HG03135 (cell line): ENCODE results near the gene CDH23.

Source experiments
- ATAC-seq: cut with Tn5 transposase; IDR thresholded peaks from one replicate; pipeline ENCODE4 v1.9.1; 2021; ENCODE audit warnings: mild to moderate bottlenecking, moderate library complexity; ENCODE audit not compliant: unreplicated experiment

CDH23 gene

DNA sequence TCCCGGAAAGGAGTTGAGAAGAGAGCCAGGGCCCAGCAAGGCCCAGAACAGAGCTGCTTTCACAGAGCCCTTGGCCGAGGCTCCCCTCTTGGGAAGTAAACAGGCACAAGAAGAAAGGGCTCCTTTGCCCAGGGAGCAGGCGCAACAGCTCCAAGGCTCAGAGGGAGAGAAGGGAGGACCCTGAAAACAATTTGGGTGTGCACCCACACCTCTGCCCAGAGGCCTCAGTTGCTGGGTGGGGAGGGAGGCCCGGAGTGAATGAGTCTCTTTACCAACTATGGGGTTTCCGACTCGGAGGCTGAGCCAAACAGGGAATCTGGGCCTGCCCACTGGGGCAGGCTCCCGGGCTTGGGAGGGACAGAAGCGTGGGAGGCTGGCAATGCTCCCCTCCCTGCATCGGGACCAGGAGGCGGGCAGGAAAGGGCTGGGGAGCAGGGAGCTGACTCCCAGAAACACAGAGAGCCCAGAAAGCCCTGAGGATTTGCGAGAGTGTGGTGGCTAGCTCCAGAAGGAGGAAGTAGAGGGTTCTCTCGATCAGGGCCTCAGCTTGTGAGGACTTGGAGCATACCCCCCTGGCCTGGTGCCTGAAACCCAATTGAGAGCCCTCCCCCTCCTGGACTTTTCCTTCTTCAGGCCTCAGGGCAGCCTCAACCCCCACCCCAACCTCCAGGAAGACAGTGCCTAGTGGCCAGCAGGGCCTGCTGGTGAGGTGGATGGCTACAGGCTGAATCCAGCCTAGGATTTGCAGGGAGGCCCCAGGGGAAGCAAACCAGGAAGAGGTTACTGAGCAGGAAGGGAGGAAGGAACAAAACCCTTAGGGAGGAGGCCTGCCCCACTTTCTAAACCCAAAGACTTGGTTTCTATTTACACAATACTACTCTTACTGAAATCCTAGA is 316.7 kb downstream of the CDH23 start:
- ATAC-seq = no peak

DNA sequence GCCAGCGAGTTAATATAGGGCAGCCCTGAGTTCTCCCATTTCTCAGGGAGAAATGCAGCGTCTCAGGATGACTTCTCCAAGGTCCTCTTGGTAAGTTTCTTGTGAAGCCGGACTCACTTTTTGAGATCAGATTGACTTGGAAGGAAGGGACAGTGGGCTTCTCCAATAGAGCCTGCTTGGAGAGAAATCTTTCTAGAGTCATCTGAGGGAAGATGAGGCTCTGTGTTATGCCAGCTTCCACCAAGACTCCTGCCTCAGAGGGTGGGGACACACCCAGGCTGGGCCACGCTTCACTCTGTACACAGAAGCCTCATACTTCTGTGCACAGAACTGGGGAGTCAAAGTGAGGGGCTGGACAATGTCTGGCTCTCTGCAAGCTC is 317.3 kb downstream of the CDH23 start:
- ATAC-seq = no peak

DNA sequence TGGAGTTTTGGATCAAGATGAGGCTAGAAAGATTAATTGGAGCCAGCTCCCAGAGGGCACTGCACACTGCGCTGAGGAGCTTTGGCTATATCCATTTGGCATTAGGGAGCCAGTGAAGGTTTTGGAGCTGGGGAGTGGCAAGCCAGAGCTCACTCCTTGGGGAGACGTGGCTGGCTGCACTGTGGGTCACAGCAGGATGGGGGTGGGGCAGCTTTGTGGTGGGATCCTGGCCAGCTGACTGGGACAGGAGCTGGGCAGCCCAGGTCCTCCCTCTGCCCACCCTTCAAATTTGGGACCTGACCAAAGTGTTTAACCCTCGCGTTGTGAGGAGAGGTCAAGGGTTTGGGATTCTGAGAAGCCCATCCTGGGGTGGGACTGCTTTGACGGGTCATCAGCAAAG is 317.9 kb downstream of the CDH23 start:
- ATAC-seq = no peak

DNA sequence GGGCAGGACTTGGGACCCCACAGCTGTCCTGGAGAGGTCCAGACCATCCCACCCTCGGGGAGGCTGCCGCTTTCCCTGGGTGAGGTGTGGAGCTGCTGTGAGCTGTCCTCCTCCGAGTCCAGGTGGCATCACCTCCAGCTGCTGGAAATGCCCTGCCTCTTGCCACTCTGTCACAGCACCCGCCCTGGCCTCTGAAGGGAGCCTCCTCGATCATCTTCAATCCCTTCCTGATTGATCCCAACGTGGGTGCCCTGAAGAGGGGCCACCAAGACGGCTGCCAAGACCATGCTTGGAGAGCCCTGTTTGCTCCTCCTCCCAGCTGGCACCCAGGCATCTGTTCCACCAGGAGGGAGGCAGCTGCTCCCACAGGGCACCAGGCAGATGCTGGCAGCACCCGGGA is 318.3 kb downstream of the CDH23 start:
- no peak for ATAC-seq

DNA sequence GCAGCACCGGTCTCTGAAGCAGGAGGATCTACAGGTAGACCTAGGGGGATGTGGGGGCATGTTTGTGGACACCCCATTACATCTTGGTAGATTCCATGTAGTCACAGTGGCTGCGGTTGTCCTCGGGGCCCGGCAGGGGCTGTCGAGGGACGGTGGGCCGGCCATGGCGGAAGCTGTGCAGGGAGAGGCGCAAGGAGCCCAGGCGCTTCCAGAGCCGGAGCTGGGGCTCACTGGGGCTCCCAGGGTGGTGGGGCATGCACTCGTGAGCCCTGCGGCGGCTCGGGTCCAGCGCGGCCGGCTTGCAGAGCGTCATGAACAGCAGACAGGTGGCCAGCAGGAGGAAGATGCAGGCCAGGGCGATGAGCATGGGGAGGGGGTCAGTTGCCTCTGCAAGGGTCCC is 319.1 kb downstream of the CDH23 start:
- ATAC-seq = no peak

DNA sequence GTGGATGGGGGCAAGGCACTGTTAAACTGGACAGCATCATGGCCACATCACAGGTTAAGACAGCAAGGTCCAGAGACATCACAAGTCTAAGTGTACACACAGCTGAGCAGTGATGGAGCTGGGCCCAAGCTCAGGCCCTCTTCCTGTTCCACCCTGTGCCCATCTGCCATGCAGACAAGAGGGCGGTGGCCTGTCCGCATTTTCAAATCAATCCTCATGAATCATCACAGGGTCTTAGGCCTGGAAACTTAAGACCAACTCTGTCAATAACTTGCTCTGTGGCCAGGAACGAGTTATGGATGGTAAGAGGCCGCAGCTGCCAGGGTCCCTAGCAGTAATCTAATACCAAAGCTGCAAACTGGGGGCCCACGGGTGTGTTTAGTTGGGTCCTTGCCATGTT is 319.7 kb downstream of the CDH23 start:
- no peak for ATAC-seq

DNA sequence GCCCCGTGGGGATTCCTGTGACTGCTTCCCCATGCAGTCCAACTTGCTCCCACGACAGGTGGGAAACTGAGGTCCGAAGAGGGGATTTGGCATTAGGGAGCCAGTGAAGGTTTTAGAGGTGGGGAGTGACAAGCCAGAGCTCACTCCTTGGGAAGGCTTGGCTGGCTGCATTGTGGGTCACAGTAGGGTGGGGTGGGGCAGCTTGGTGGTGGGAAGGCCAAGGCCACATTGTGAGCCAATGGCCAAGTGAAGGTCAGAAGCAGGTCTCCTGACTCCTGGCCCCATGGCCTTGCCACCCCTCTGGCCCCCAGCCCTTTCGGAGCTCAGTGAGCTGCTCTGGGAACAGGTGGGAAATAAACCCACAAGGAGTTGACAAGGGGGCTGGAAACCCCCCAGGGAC is 320.3 kb downstream of the CDH23 start:
- no peak for ATAC-seq

DNA sequence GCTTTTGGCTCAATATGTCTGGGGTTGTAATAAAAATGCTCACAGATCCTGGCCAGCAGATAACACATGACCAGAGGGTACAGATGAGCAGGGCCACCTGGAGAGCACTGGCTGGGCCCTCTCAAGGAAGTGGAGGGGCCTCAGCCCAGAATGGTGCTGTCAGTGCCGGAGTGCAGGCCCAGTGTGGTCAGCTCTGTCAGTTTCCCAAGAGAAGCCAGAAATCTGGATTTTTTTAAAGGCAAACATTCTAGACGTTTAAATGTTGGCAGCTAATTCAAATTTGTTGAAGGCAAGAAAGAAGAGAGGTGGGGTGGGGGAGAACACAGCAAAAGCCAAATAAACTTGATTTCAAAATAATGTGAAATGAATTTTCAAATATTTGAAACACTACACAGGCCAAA is 320.8 kb downstream of the CDH23 start:
- ATAC-seq = no peak

DNA sequence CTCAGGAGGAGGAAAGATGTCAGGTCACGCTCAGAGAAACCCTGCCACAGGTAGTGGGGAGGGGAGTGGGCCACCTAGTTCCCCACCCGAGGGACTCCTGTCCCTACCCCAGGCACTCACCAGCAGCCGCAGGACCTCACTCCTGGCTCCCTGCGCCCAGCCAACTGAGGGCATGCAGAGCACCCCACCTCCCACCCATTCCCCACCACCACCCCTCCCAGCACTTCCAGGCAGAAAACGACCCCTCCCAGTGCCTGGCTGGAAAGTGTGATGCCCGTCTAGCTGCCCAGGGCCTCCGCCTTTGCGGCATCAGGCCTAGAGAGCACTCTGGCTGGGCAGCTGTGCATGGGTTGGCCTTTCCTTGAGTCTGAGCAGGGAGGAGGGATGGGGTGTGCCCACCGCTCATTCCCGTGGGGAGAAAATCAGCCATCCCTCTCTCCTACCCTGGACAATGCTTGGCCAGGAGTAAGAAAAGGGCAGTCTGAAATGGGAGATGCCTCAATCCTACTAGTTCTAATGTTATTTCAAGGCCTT is 321.5 kb downstream of the CDH23 start:
- no peak for ATAC-seq

DNA sequence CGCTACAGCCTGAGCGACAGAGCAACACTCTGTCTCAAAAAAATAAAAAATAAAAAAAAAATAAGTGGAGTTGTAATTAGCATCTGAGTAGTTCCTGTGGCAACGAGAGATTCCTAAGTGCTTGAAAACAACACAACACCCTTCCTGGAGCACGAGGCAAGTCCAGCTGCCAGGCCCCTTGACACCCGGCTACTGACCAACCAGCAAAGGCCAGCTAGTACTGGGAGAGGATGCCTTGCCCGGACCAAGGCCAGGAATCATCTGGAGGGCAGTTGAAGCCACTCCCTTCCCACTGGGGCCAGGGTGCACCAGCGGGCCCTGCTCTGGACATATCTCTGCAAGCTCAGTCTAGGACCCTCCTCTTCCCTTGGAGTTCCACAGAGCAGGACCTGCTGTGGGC is 322.3 kb downstream of the CDH23 start:
- ATAC-seq = no peak

DNA sequence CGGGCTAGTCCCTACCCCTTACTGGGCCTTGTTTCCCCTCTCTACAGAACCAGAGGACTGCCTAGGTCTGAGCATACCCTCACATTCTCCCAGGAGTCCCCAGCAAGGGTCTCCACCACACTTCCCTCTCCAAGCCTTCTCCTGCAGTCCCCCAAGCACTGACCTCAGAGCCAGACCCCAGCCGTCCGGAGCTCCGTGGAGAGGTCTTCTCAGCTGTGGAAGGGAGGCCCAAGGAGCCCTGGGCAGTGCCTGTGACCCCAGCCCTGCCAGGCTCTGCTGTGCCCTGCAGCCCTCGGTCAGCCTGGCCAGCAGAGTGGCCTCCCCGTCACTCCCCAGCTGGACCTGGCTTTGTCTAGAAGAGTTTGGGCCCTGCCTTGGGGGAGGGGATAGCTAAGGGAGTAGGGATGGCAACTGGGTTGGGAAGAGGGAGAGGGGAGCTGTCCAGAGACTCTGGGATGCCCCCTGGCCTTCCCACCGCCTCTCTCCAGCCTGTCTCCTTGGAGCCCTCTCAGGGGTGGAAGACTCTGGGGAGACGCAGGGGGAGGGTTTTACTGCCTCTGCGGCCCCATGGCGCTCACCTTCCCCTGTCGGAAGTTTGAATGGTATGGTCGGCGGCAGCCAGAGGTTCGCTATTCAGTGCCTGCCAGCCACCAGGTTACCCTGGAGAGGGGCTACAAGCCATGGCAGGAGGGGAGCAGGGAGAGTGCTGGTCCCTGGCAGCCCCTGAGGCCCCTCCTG is 322.9 kb downstream of the CDH23 start, which contains the start of gene C10orf105:
C10orf105 (minus strand) TSS at position 315 of the 738 bp plus-strand sequence. CDS start 3,441 bp downstream, outside the sequence.
- no peak for ATAC-seq

DNA sequence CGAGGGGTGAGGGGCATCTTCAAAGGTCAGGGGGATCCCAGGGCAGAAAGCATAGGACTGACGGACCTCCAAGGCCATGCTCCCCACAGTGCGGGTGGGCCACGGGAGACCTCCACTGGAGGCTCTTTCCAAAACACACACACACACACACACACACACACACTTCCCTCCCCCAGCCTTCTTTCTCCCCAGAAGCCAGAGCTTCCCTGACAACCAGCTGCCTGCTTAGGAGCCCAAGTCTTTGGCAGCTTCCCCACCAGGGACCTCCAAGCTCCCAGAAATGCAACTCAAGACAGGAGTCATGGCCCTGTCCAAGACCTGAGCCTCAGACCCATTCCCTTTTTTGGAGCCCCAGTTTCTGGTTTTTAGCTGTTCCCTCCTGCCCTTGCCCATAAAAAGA is 323.6 kb downstream of the CDH23 start:
- ATAC-seq = no peak

DNA sequence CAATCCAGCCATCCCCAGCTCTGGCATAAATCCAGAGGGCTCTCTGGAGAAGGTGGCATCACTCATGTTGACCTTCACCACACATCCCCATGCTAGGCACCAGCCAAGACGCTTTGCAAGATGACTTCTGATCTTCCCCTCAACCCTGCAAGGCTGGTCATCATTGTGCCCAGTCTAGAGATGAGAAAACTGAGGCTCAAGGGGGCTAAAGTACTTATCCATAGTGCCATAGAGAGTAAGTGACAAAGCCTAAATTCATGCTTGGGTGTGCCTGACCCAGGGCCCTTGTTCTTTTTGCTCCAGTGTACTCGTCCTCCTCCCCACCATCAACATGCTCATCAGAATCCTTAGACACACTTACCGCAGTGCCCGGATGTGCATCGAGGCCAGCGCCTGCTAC is 324.6 kb downstream of the CDH23 start:
- no peak for ATAC-seq

DNA sequence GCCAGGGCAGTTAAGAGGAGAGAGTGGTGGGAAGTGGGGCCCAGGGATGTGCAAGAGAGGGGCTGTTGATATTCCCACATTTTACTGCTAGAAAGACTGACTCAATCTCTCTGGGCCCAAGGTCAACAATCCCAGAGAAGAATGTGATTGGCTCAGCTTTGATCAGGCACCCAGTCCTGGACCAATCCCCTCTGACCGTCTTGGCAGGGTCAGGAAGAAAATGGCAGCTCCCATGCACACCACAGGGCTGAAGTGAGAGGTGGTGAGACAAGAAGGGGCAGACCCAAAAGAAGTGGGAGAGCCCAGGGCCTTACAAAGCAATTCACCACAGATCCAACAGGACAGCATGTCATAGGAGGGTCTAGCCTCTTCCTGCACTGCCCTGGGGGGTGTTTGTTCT is 326.1 kb downstream of the CDH23 start:
- ATAC-seq = no peak

DNA sequence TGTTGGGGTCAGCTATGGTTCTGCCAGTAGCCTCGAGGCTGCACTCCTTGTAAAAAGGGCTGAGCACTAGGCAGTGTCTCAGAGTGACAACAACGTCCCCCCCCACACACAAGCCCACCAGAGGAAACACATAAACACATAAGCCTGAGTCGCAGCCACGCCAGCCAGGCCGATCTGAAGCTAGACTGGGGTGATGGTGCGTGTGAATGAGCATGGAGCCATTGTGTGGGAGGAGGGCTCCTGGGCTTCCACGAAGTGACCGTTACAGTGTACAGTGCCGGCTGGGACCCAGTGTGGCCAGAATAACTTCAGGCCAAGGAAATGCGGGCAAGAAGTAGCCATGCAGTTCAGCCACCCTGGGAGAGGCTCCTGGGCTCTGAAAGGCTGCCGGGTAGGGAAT is 326.6 kb downstream of the CDH23 start:
- ATAC-seq = no peak

DNA sequence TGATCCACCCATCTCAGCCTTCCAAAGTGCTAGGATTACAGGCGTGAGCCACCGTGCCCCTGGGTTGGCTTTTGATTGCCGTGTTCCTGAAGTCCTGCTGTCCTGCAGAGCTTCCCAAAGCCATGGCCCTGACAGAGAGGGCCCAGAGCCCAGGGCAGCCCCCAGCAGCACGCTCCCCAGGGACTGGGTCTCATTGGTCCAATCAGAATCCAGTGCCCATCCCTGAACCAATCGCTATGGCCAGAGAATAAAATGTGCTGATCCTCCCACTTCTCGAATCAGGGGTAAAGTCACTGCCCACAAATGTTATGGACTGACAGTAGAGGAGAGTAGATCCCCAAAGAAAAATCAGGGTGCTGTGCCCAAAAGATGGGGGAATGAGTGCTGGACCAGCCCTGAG is 327.8 kb downstream of the CDH23 start:
- no peak for ATAC-seq

DNA sequence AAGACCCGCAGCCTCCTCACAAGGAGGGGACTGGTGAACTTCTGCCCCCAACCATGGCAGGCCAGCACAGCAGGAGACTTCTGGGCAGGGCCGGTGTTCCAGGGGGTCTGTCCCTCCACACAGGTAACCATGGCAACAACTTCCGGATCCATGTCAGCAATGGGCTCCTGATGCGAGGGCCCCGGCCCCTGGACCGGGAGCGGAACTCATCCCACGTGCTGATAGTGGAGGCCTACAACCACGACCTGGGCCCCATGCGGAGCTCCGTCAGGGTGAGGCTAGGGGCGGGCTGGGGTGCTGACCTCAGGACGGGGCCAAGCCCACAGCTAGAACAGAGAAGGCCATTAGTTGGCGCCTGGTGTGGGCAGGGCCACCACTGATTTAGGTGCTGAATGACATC is 328.5 kb downstream of the CDH23 start:
- no peak for ATAC-seq

DNA sequence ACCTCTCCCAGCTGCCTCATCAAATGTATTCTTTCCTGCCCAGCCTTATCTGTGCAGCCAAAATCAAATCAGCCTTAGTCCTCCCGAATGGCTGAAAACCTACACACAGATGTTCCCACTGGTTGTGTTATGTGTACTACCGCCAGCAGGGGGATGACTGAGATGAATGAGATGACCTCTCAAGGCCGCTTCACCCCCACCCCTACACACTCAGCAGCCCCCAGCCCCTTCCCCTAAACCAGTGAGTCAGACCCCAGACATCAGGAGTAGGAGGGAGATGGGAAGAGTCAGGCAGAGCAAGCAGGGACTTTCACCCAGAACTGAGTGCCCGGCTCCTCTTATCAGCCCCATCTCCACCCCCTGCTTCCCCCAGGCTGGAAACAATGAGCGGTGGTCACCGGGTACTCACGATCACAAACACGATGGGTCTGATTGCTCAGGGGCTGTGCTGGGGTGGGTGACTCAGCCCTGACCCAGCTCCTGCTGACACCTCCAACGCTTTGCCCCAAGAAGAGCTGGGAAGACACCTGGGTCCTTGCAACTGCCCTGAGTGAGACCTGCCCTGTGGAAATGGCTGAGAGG is 329.4 kb downstream of the CDH23 start:
- ATAC-seq = no peak

DNA sequence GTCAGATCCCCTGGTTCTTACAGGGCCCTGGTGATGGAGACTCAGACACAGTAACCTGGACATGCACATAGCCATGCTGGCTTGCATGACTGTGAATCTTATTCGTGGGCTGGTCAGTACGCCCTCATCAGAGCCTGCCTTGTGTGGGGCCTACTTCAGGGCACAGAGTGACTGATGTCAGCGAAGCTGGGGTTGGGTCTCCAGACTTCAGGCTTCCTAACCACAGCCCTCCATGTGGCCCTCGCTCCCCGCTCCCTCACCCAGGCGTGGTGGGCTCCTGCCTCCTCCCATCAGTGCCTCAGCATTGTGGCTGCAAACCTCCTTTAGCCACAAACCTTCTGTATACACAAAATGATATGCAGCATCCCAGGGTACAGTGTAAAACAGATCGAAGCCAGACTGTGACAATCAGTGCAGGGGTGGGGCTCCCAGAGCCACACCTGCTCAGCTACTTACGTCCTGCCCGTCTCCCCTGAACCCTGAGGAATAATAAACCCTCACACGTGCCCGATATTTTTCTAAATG is 329.9 kb downstream of the CDH23 start:
- ATAC-seq = no peak

DNA sequence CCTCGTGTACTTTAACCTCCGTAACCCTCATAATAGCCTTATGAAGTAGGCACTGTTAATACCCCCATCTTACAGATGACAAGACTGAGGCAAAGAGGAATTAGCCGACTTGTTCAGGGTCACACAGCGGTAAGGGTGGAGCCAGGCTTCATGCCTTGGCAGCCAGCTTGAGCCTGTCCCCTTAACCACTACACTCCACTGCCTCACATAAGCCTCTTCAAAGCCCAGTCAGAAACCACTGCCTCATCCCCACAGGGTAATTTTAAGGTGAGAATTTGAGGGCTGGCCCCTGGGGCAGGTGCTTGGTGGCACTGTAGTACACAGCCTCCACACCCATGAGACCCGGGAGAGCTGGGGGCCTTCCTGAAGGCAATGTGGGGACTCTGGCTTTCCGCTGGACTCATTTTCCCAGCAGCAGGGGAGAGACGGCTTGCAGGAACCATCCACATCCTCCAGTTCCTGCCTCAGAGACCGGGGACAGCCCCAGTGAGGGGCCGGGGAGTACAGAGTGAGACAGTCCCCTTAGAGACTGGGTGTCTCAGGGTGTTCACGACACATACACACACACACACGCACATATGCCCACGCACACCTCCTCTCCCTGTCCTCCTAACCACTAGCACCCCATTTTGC is 330.5 kb downstream of the CDH23 start:
- ATAC-seq = peak; percentile 43
